GM19239 (cell line): ENCODE results near the gene ROR1.

ENCODE experiments used
- DNase-seq: peaks from one replicate; pipeline ENCODE4 v3.0.0; 2011; ENCODE audit warnings: low spot score; ENCODE audit not compliant: insufficient read length
- FAIRE-seq: peaks from 2 replicates; lab custom pipeline; 2011; peaks lifted over from hg19 to GRCh38; lab: Jason Lieb, UNC

The ROR1 gene

GRCh38 chr1:63874278-63874880 is 100.6 kb downstream of the ROR1 start:
- FAIRE-seq (no peak), DNase-seq (no peak)

- no peak for DNase-seq
- no peak for FAIRE-seq
These were observed 101.8 kb downstream of the ROR1 start for GRCh38 chr1:63875636-63876035.

GRCh38 chr1:63877021-63877767 is 103.4 kb downstream of the ROR1 start:
- no peak for DNase-seq
- no peak for FAIRE-seq

- FAIRE-seq (no peak), DNase-seq (no peak)
These were observed 104.0 kb downstream of the ROR1 start for GRCh38 chr1:63877816-63878215.

GRCh38 chr1:63878932-63879331 is 105.1 kb downstream of the ROR1 start:
- FAIRE-seq (no peak), DNase-seq (no peak)

- no peak for FAIRE-seq
These were observed 107.2 kb downstream of the ROR1 start for GRCh38 chr1:63880958-63881576.

GRCh38 chr1:63882048-63882704 is 108.4 kb downstream of the ROR1 start:
- no peak for FAIRE-seq
- no peak for DNase-seq

More at GRCh38 chr1:63880958-63881576, 107.2 kb downstream of the ROR1 start:
- no peak for DNase-seq

- no peak for DNase-seq
- FAIRE-seq: no peak
These were observed 109.8 kb downstream of the ROR1 start for GRCh38 chr1:63883494-63884235.

- FAIRE-seq: no peak
These were observed 110.7 kb downstream of the ROR1 start for GRCh38 chr1:63884486-63884885.

GRCh38 chr1:63885899-63886298 is 112.1 kb downstream of the ROR1 start:
- FAIRE-seq (no peak), DNase-seq (no peak)

More at GRCh38 chr1:63884486-63884885, 110.7 kb downstream of the ROR1 start:
- DNase-seq: no peak

GRCh38 chr1:63886340-63886739 is 112.5 kb downstream of the ROR1 start:
- no peak for FAIRE-seq
- no peak for DNase-seq

- DNase-seq (no peak), FAIRE-seq (no peak)
These were observed 114.0 kb downstream of the ROR1 start for GRCh38 chr1:63887809-63888208.

GRCh38 chr1:63888984-63889383 is 115.2 kb downstream of the ROR1 start:
- FAIRE-seq (no peak), DNase-seq (no peak)

GRCh38 chr1:63890468-63890867 is 116.7 kb downstream of the ROR1 start:
- DNase-seq (no peak), FAIRE-seq (peak; percentile 64)

- FAIRE-seq (no peak), DNase-seq (no peak)
These were observed 117.4 kb downstream of the ROR1 start for GRCh38 chr1:63891060-63891690.

- DNase-seq (peak; percentile 59), FAIRE-seq (peak; percentile 94)
These were observed 119.0 kb downstream of the ROR1 start for GRCh38 chr1:63892632-63893395.

GRCh38 chr1:63893976-63894375 is 120.2 kb downstream of the ROR1 start:
- no peak for FAIRE-seq
- DNase-seq: no peak

- DNase-seq (no peak), FAIRE-seq (no peak)
These were observed 120.9 kb downstream of the ROR1 start for GRCh38 chr1:63894627-63895265.

GRCh38 chr1:63896755-63897154 is 122.9 kb downstream of the ROR1 start:
- no peak for FAIRE-seq
- no peak for DNase-seq
